Neural cell (in vitro differentiated cells): ENCODE measurements around the gene ZFYVE28.

ENCODE experiments used
- EZH2 ChIP-seq: fragments of 200-600, 300-800 bp; shearing (Covaris generic), sonication (generic); IDR thresholded peaks from 2 replicates; pipeline ENCODE4 v1.6.1; 2014; ENCODE audit warnings: antibody characterized with exemption, low read length, borderline replicate concordance, mild to moderate bottlenecking; ENCODE audit not compliant: insufficient read depth, poor library complexity, severe bottlenecking
- POLR2AphosphoS5 ChIP-seq: IDR thresholded peaks from 2 replicates; pipeline ENCODE4 v1.6.1; 2012
- SMC3 ChIP-seq: fragments of 450-650 bp; conservative IDR thresholded peaks from 2 replicates; pipeline ENCODE4 v1.6.1; 2014; ENCODE audit warnings: antibody characterized with exemption, mild to moderate bottlenecking, moderate library complexity; ENCODE audit not compliant: poor library complexity
- TF ChIP-seq, protein P1 (sequence below): fragments of 450-650 bp; IDR thresholded peaks from 2 replicates; pipeline ENCODE4 v1.5.1; 2014; ENCODE audit warnings: antibody characterized with exemption, mild to moderate bottlenecking, moderate library complexity; ENCODE audit not compliant: poor library complexity, severe bottlenecking
- TF ChIP-seq, protein P2 (sequence below): IDR thresholded peaks from 2 replicates; pipeline ENCODE4 v1.6.1; 2012; ENCODE audit warnings: borderline replicate concordance

DNA sequence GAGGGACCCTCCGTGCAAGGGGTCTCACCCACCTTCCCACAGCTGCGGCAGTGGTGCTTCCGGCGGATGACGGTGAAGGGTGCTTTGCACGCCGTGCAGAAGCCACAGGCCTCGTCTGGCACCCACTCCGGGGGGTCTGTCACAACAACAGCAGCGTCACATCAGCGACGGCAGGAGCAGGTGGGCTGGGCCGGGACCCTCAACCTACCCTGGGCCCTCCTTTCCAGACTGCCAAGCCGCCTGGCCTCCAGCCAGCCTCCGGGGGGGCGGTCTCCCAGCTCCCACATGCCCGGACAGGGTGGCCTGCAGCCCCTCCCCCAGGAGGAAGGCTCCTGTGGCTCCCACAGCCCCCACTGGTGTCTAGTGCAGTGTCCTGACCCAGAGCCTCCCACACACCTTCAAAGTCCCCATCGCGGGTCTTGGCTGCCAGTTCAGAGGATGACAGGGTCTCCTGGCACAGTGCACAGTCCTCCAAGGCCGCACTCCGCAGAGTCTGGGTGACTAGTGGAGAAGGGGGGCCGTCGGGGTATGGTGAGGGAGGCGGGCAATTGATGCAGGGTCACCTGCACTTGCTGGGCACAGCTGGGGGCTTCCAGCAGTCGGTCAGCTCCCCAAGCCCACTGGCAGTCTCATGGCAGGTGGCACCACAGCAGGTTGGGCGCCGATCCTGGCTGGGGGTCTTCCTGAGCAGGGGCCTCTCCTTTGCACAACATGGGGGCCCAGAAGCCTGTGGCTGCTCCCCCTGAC, 147.0 kb downstream of the ZFYVE28 start:
- TF ChIP-seq EZH2 (no peak), SMC3 (no peak), POLR2AphosphoS5 (no peak)
- TF ChIP-seq, protein P1, sequence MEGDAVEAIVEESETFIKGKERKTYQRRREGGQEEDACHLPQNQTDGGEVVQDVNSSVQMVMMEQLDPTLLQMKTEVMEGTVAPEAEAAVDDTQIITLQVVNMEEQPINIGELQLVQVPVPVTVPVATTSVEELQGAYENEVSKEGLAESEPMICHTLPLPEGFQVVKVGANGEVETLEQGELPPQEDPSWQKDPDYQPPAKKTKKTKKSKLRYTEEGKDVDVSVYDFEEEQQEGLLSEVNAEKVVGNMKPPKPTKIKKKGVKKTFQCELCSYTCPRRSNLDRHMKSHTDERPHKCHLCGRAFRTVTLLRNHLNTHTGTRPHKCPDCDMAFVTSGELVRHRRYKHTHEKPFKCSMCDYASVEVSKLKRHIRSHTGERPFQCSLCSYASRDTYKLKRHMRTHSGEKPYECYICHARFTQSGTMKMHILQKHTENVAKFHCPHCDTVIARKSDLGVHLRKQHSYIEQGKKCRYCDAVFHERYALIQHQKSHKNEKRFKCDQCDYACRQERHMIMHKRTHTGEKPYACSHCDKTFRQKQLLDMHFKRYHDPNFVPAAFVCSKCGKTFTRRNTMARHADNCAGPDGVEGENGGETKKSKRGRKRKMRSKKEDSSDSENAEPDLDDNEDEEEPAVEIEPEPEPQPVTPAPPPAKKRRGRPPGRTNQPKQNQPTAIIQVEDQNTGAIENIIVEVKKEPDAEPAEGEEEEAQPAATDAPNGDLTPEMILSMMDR: no peak
- TF ChIP-seq, protein P2, sequence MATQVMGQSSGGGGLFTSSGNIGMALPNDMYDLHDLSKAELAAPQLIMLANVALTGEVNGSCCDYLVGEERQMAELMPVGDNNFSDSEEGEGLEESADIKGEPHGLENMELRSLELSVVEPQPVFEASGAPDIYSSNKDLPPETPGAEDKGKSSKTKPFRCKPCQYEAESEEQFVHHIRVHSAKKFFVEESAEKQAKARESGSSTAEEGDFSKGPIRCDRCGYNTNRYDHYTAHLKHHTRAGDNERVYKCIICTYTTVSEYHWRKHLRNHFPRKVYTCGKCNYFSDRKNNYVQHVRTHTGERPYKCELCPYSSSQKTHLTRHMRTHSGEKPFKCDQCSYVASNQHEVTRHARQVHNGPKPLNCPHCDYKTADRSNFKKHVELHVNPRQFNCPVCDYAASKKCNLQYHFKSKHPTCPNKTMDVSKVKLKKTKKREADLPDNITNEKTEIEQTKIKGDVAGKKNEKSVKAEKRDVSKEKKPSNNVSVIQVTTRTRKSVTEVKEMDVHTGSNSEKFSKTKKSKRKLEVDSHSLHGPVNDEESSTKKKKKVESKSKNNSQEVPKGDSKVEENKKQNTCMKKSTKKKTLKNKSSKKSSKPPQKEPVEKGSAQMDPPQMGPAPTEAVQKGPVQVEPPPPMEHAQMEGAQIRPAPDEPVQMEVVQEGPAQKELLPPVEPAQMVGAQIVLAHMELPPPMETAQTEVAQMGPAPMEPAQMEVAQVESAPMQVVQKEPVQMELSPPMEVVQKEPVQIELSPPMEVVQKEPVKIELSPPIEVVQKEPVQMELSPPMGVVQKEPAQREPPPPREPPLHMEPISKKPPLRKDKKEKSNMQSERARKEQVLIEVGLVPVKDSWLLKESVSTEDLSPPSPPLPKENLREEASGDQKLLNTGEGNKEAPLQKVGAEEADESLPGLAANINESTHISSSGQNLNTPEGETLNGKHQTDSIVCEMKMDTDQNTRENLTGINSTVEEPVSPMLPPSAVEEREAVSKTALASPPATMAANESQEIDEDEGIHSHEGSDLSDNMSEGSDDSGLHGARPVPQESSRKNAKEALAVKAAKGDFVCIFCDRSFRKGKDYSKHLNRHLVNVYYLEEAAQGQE: no peak
